Activated CD4-positive, alpha-beta memory T cell treated with anti-CD3 and anti-CD28 coated beads for 36 hours (primary cell): ENCODE data around the gene MTG2. TPM values are rescaled to one million over a fixed set of nuclear protein-coding genes. Genes with fewer than 3 reads are reported as not detected.
A peak's percentile ranks its signal among the peaks of the same experiment; 100 is the strongest.

ENCODE experiments used
- CTCF ChIA-PET: fragments of 350-600 bp; sonication (Branson Sonifier 250); formaldehyde crosslinking; loops from one replicate; lab custom pipeline; 2021; ENCODE audit warnings: antibody characterized with exemption, inconsistent platforms; lab: Charles Lee
- POLR2A ChIA-PET: fragments of 350-600 bp; sonication (Branson Sonifier 250); formaldehyde crosslinking; loops from one replicate; lab custom pipeline; 2021; ENCODE audit warnings: antibody characterized with exemption; lab: Charles Lee
- DNase-seq: peaks from one replicate; pipeline ENCODE4 v3.0.0-alpha.2; 2020
- H3K27ac Mint-ChIP-seq: one replicate; pipeline ENCODE4 v1.8.0; 2021; ENCODE audit warnings: mixed read lengths
- H3K27me3 Mint-ChIP-seq: one replicate; pipeline ENCODE4 v1.8.0; 2021; ENCODE audit warnings: mixed read lengths
- H3K36me3 Mint-ChIP-seq: one replicate; pipeline ENCODE4 v1.8.0; 2021; ENCODE audit warnings: mixed read lengths
- H3K4me1 Mint-ChIP-seq: one replicate; pipeline ENCODE4 v1.8.0; 2021; ENCODE audit warnings: low read depth, mixed read lengths
- H3K4me3 Mint-ChIP-seq: one replicate; pipeline ENCODE4 v1.8.0; 2021; ENCODE audit warnings: mild to moderate bottlenecking, mixed read lengths
- H3K9me3 Mint-ChIP-seq: one replicate; pipeline ENCODE4 v1.8.0; 2021; ENCODE audit warnings: mixed read lengths
- intact Hi-C: fragments of 100-400 bp; cut with micrococcal nuclease; formaldehyde crosslinking; loops from one replicate; pipeline ENCODE4 v1.15.1; 2023
- total RNA-seq, 2 experiments: library from RNA; stranded (reverse); gene quantifications; one replicate each; pipeline ENCODE4 v1.2.3, GENCODE V29; 2021

MTG2 gene
- total RNA-seq: 10 to 100 TPM; 31.4 to 32.5 TPM

GRCh38 chr20:62182469-62183425, at the start of gene MTG2:
Gene MTG2, plus strand, starts transcription at chr20:62183028. Its CDS starts 10,393 bp downstream, at chr20:62193421.
- intact Hi-C loops: loop anchor here (1.0 kb wide), 3 partner anchors 22 to 60 kb away; partner anchors contain the start of genes LSM14B and OSBPL2
- Mint-ChIP-seq H3K27me3 (no peaks in the 10 kb centered on the region), H3K36me3 (peaks cover 4% of the 10 kb centered on the region), H3K27ac (peak within 1 kb of the TSS; percentile 91), H3K4me1 (peaks cover 38% of the 10 kb centered on the region), H3K9me3 (no peaks in the 10 kb centered on the region), H3K4me3 (peak within 1 kb of the TSS; percentile 87)
- ChIA-PET POLR2A (interaction anchor here (1.0 to 1.4 kb wide), 2 partner anchors 44 to 61 kb away, joined by 3 to 4 read pairs; no protein-coding TSS in a partner anchor), CTCF (interaction anchor here (0.5 kb wide), 1 partner anchor 47 kb away, joined by 3 read pairs; no protein-coding TSS in a partner anchor)
- DNase-seq: peak; percentile 96

- H3K4me1 Mint-ChIP-seq: peaks cover 33% of the 10 kb centered on the region
- H3K9me3 Mint-ChIP-seq: no peaks in the 10 kb centered on the region
- ChIA-PET CTCF (interaction anchor here (0.9 to 1.4 kb wide), 3 partner anchors 8 to 122 kb away, joined by 3 to 8 read pairs (median 4); no protein-coding TSS in a partner anchor), POLR2A (interaction anchor here (0.6 to 1.1 kb wide), 2 partner anchors 10 to 11 kb away, joined by 3 read pairs; partner anchors contain the start of genes PSMA7 and SS18L1)
- DNase-seq: no peak
- intact Hi-C loops: no loop called here
- H3K36me3 Mint-ChIP-seq: peaks cover 57% of the 10 kb centered on the region
- H3K4me3 Mint-ChIP-seq: no peak overlapping the region
- peak overlapping the region; percentile 67 for H3K27ac Mint-ChIP-seq
- no peaks in the 10 kb centered on the region for H3K27me3 Mint-ChIP-seq
These were observed 49.6 kb upstream of the MTG2 start for GRCh38 chr20:62133051-62133845.

- H3K4me1 Mint-ChIP-seq: peaks cover 33% of the 10 kb centered on the region
- peak overlapping the region; percentile 67 for H3K27ac Mint-ChIP-seq
- H3K9me3 Mint-ChIP-seq: no peaks in the 10 kb centered on the region
- H3K27me3 Mint-ChIP-seq: no peaks in the 10 kb centered on the region
- peaks cover 55% of the 10 kb centered on the region for H3K36me3 Mint-ChIP-seq
- no peak overlapping the region for H3K4me3 Mint-ChIP-seq
- CTCF ChIA-PET: interaction anchor here (0.9 kb wide), 1 partner anchor 123 kb away, joined by 4 read pairs; no protein-coding TSS in a partner anchor
- no peak for DNase-seq
- intact Hi-C loops: no loop called here
- POLR2A ChIA-PET: interaction anchor here (1.1 kb wide), 1 partner anchor 9 kb away, joined by 3 read pairs; the partner anchor contains the start of genes PSMA7 and SS18L1
These were observed 49.0 kb upstream of the MTG2 start for GRCh38 chr20:62133864-62134263.

- H3K27me3 Mint-ChIP-seq: no peaks in the 10 kb centered on the region
- peaks cover 36% of the 10 kb centered on the region for H3K4me1 Mint-ChIP-seq
- POLR2A ChIA-PET: interaction anchor here (2.0 kb wide), 1 partner anchor 8 kb away, joined by 7 read pairs; no protein-coding TSS in a partner anchor
- H3K9me3 Mint-ChIP-seq: no peaks in the 10 kb centered on the region
- H3K27ac Mint-ChIP-seq: no peak overlapping the region
- H3K4me3 Mint-ChIP-seq: no peak overlapping the region
- CTCF ChIA-PET: interaction anchor here (0.7 to 2.2 kb wide), 3 partner anchors 11 to 388 kb away, joined by 3 to 22 read pairs (median 3); no protein-coding TSS in a partner anchor
- intact Hi-C loops: no loop called here
- H3K36me3 Mint-ChIP-seq: peaks cover 63% of the 10 kb centered on the region
- no peak for DNase-seq
These were observed 48.0 kb upstream of the MTG2 start for GRCh38 chr20:62134735-62135231.

- DNase-seq: no peak
- Mint-ChIP-seq H3K4me3 (no peak overlapping the region), H3K27ac (peak overlapping the region; percentile 32), H3K27me3 (no peaks in the 10 kb centered on the region), H3K9me3 (no peaks in the 10 kb centered on the region), H3K36me3 (peaks cover 62% of the 10 kb centered on the region), H3K4me1 (peaks cover 43% of the 10 kb centered on the region)
- POLR2A ChIA-PET: interaction anchor here (1.0 to 2.0 kb wide), 2 partner anchors 9 to 12 kb away, joined by 5 to 7 read pairs; no protein-coding TSS in a partner anchor
- intact Hi-C loops: no loop called here
- CTCF ChIA-PET: interaction anchor here (0.8 to 2.2 kb wide), 7 partner anchors 9 to 131 kb away, joined by 3 to 22 read pairs (median 4); partner anchors contain the start of gene LSM14B
These were observed 47.1 kb upstream of the MTG2 start for GRCh38 chr20:62135573-62136266.

- H3K4me1 Mint-ChIP-seq: peaks cover 49% of the 10 kb centered on the region
- H3K36me3 Mint-ChIP-seq: peaks cover 59% of the 10 kb centered on the region
- intact Hi-C loops: loop anchor here (1.0 kb wide), 2 partner anchors 70 to 126 kb away; no protein-coding TSS in a partner anchor
- ChIA-PET CTCF (interaction anchor here (0.8 to 2.2 kb wide), 8 partner anchors 10 to 131 kb away, joined by 3 to 22 read pairs (median 4); partner anchors contain the start of gene LSM14B), POLR2A (interaction anchor here (1.0 to 2.0 kb wide), 2 partner anchors 10 to 12 kb away, joined by 5 to 7 read pairs; no protein-coding TSS in a partner anchor)
- H3K27me3 Mint-ChIP-seq: no peaks in the 10 kb centered on the region
- H3K27ac Mint-ChIP-seq: peak overlapping the region; percentile 32
- no peaks in the 10 kb centered on the region for H3K9me3 Mint-ChIP-seq
- peak; percentile 76 for DNase-seq
- no peak overlapping the region for H3K4me3 Mint-ChIP-seq
These were observed 46.3 kb upstream of the MTG2 start for GRCh38 chr20:62136283-62137091.

- intact Hi-C loops: loop anchor here (1.0 kb wide), 2 partner anchors 71 to 127 kb away; no protein-coding TSS in a partner anchor
- POLR2A ChIA-PET: no interaction called here
- no peak for DNase-seq
- Mint-ChIP-seq H3K4me3 (no peak overlapping the region), H3K36me3 (peaks cover 56% of the 10 kb centered on the region), H3K4me1 (peaks cover 50% of the 10 kb centered on the region), H3K27ac (no peak overlapping the region), H3K27me3 (no peaks in the 10 kb centered on the region), H3K9me3 (no peaks in the 10 kb centered on the region)
- CTCF ChIA-PET: interaction anchor here (1.0 to 1.5 kb wide), 4 partner anchors 15 to 126 kb away, joined by 3 to 5 read pairs (median 4); partner anchors contain the start of gene LSM14B
These were observed 45.8 kb upstream of the MTG2 start for GRCh38 chr20:62137092-62137384.

GRCh38 chr20:62137478-62138203, 45.2 kb upstream of the MTG2 start:
- intact Hi-C loops: loop anchor here (1.0 kb wide), 2 partner anchors 71 to 127 kb away; no protein-coding TSS in a partner anchor
- ChIA-PET POLR2A (interaction anchor here (1.6 kb wide), 1 partner anchor 16 kb away, joined by 10 read pairs; the partner anchor contains the start of gene LSM14B), CTCF (interaction anchor here (1.3 to 1.5 kb wide), 2 partner anchors 71 to 127 kb away, joined by 4 to 5 read pairs; no protein-coding TSS in a partner anchor)
- Mint-ChIP-seq H3K4me1 (peaks cover 45% of the 10 kb centered on the region), H3K27ac (peak overlapping the region; percentile 21), H3K27me3 (no peaks in the 10 kb centered on the region), H3K4me3 (no peak overlapping the region), H3K36me3 (peaks cover 53% of the 10 kb centered on the region), H3K9me3 (no peaks in the 10 kb centered on the region)
- DNase-seq: no peak

- intact Hi-C loops: no loop called here
- Mint-ChIP-seq H3K36me3 (peaks cover 52% of the 10 kb centered on the region), H3K27ac (peak overlapping the region; percentile 21), H3K9me3 (no peaks in the 10 kb centered on the region), H3K4me3 (no peak overlapping the region), H3K27me3 (no peaks in the 10 kb centered on the region), H3K4me1 (peaks cover 43% of the 10 kb centered on the region)
- DNase-seq: no peak
- CTCF ChIA-PET: interaction anchor here (1.3 to 1.5 kb wide), 2 partner anchors 72 to 127 kb away, joined by 4 to 5 read pairs; no protein-coding TSS in a partner anchor
- POLR2A ChIA-PET: interaction anchor here (0.7 to 1.6 kb wide), 2 partner anchors 16 to 71 kb away, joined by 3 to 10 read pairs; partner anchors contain the start of gene LSM14B
These were observed 44.7 kb upstream of the MTG2 start for GRCh38 chr20:62138204-62138543.
